Stimulated activated CD8-positive, alpha-beta memory T cell treated with anti-CD3 and anti-CD28 coated beads, Interleukin-15, amount 100 ng/mL, for 48 hours (primary cell): ENCODE results near the gene CPLX3.

Experiments
- DNase-seq, 2 donors: peaks; one replicate each; pipeline ENCODE4 v3.0.0-alpha.2; 2020; ENCODE audit warnings: low read depth in 2 of 2

Gene CPLX3

GRCh38 chr15:74829486-74829885 lies 3.1 kb downstream of the CPLX3 start:
- no peak for DNase-seq

- DNase-seq, result no peak
Observed at GRCh38 chr15:74829991-74830390, 3.6 kb downstream of the CPLX3 start.

GRCh38 chr15:74830868-74831267 lies 4.4 kb downstream of the CPLX3 start:
- DNase-seq, result no peak

GRCh38 chr15:74831813-74832495 lies 5.5 kb downstream of the CPLX3 start:
- no peak for DNase-seq

GRCh38 chr15:74832826-74833225 lies 6.4 kb downstream of the CPLX3 start:
- DNase-seq, result no peak

- no peak for DNase-seq
Observed at GRCh38 chr15:74833376-74834107, 7.1 kb downstream of the CPLX3 start.

GRCh38 chr15:74835312-74835823 lies 8.9 kb downstream of the CPLX3 start:
- peak in 1 of 2 donors; percentile 18 for DNase-seq

GRCh38 chr15:74836846-74837245 lies 10.4 kb downstream of the CPLX3 start:
- DNase-seq, result no peak

GRCh38 chr15:74837482-74838136 lies 11.2 kb downstream of the CPLX3 start:
- DNase-seq, result no peak

GRCh38 chr15:74838137-74838516 lies 11.7 kb downstream of the CPLX3 start:
- no peak for DNase-seq

GRCh38 chr15:74838746-74839525 lies 12.5 kb downstream of the CPLX3 start:
- DNase-seq, result no peak

GRCh38 chr15:74839526-74840395 lies 13.3 kb downstream of the CPLX3 start:
- DNase-seq, result no peak

GRCh38 chr15:74840851-74841775 lies 14.7 kb downstream of the CPLX3 start:
- no peak for DNase-seq

GRCh38 chr15:74841891-74842373 lies 15.5 kb downstream of the CPLX3 start:
- no peak for DNase-seq

- DNase-seq, result peak; percentile 87 to 88
Observed at GRCh38 chr15:74842581-74843444, 16.4 kb downstream of the CPLX3 start, which contains the start of gene ULK3. ULK3 (minus strand) TSS chr15:74843156; CDS start chr15:74843105, 51 bp downstream.

GRCh38 chr15:74843445-74843828 lies 17.0 kb downstream of the CPLX3 start:
- DNase-seq, result no peak

- DNase-seq, result peak in 1 of 2 donors; percentile 5
Observed at GRCh38 chr15:74843891-74844299, 17.5 kb downstream of the CPLX3 start.
